Muscle of back (tissue), 11 donors: ENCODE measurements around the gene CYP27C1. TPM values are rescaled to one million over a fixed set of nuclear protein-coding genes. Genes with fewer than 3 reads are reported as not detected.

ENCODE experiments used
- DNase-seq, 3 donors: peaks; one replicate each; pipeline versions ENCODE4 v3.0.0 to v3.0.0-alpha.2; 2013
- polyA plus RNA-seq, 10 donors: library from polyadenylated mRNA; unstranded; fragments of 120-200 nt; gene quantifications; one replicate each; pipeline ENCODE4 v1.2.1, GENCODE V29; 2013; ENCODE audit not compliant: insufficient read length in 10 of 10

Gene CYP27C1
- polyA plus RNA-seq, 10 donors, result 2.7 to 7.5 (median 5.2) TPM

GRCh38 chr2:127193164-127193966 is 26.7 kb downstream of the CYP27C1 start:
- peak in 1 of 3 donors; percentile 67 for DNase-seq

- DNase-seq, result no peak
Observed at GRCh38 chr2:127191331-127192219, 28.5 kb downstream of the CYP27C1 start.

- DNase-seq, result no peak
Observed at GRCh38 chr2:127188797-127189196, 31.3 kb downstream of the CYP27C1 start.

GRCh38 chr2:127187831-127188230 is 32.3 kb downstream of the CYP27C1 start:
- DNase-seq, result no peak

- DNase-seq, result no peak
Observed at GRCh38 chr2:127187081-127187775, 32.9 kb downstream of the CYP27C1 start.

GRCh38 chr2:127185705-127186104 is 34.4 kb downstream of the CYP27C1 start:
- DNase-seq, result peak in 1 of 3 donors; percentile 51

- no peak for DNase-seq
Observed at GRCh38 chr2:127185093-127185492, 35.0 kb downstream of the CYP27C1 start.

- no peak for DNase-seq
Observed at GRCh38 chr2:127183771-127184170, 36.3 kb downstream of the CYP27C1 start.

- no peak for DNase-seq
Observed at GRCh38 chr2:127182626-127183458, 37.3 kb downstream of the CYP27C1 start.

GRCh38 chr2:127181851-127182250 is 38.2 kb downstream of the CYP27C1 start:
- DNase-seq, result no peak

- DNase-seq, result no peak
Observed at GRCh38 chr2:127179766-127180165, 40.3 kb downstream of the CYP27C1 start.

GRCh38 chr2:127177617-127178263 is 42.4 kb downstream of the CYP27C1 start:
- no peak for DNase-seq

- peak in 1 of 3 donors; percentile 79 for DNase-seq
Observed at GRCh38 chr2:127176371-127177311, 43.5 kb downstream of the CYP27C1 start.

- peak in 1 of 3 donors; percentile 85 for DNase-seq
Observed at GRCh38 chr2:127175751-127176354, 44.2 kb downstream of the CYP27C1 start.

GRCh38 chr2:127175041-127175721 is 44.9 kb downstream of the CYP27C1 start:
- peak; percentile 79 to 94 (median 83) for DNase-seq

GRCh38 chr2:127174640-127175039 is 45.5 kb downstream of the CYP27C1 start:
- no peak for DNase-seq

- DNase-seq, result peak in 1 of 3 donors; percentile 71
Observed at GRCh38 chr2:127174136-127174535, 46.0 kb downstream of the CYP27C1 start.

- peak; percentile 85 to 94 (median 93) for DNase-seq
Observed at GRCh38 chr2:127173057-127173456, 47.0 kb downstream of the CYP27C1 start.
